Mesenchymal stem cell (in vitro differentiated cells and primary cell): ENCODE results near the gene LILRA1.

Experiments
- DNase-seq: peaks from one replicate; pipeline ENCODE4 v3.0.0-alpha.2; 2013
- H2AFZ ChIP-seq: one replicate; pipeline ENCODE4 v1.6.1; 2013; ENCODE audit warnings: low read depth, mild to moderate bottlenecking, control low read depth, inconsistent platforms, low read length, moderate library complexity
- H2AK5ac ChIP-seq: 2 replicates; pipeline ENCODE4 v1.6.1; 2013; ENCODE audit warnings: low read length, moderate library complexity, mild to moderate bottlenecking, inconsistent platforms; ENCODE audit not compliant: severe bottlenecking
- H2BK120ac ChIP-seq: one replicate; pipeline ENCODE4 v1.6.1; 2013; ENCODE audit warnings: low read depth, mild to moderate bottlenecking, inconsistent platforms, low read length, moderate library complexity
- H2BK12ac ChIP-seq, 2 experiments: one replicate each; pipeline ENCODE4 v1.6.1; 2013; ENCODE audit warnings: inconsistent platforms in 2 of 2, low read length in 2 of 2, mild to moderate bottlenecking in 2 of 2, moderate library complexity in 2 of 2, control low read depth in 1 of 2
- H2BK15ac ChIP-seq: one replicate; pipeline ENCODE4 v1.6.1; 2013; ENCODE audit warnings: mild to moderate bottlenecking, low read depth, inconsistent platforms; ENCODE audit not compliant: poor library complexity, severe bottlenecking
- H2BK5ac ChIP-seq: 2 replicates; pipeline ENCODE4 v1.6.1; 2013; ENCODE audit warnings: low read depth, mild to moderate bottlenecking, low read length, control low read depth, inconsistent platforms; ENCODE audit not compliant: poor library complexity, severe bottlenecking
- H3K14ac ChIP-seq, 2 experiments: one replicate each; pipeline ENCODE4 v1.6.1; 2013; ENCODE audit warnings: inconsistent platforms in 2 of 2, low read length in 2 of 2, control low read depth in 1 of 2, mild to moderate bottlenecking in 1 of 2, moderate library complexity in 1 of 2
- H3K18ac ChIP-seq, 2 experiments: one replicate each; pipeline ENCODE4 v1.6.1; 2013; ENCODE audit warnings: inconsistent platforms in 2 of 2, low read length in 2 of 2, control low read depth in 1 of 2, low read depth in 1 of 2, mild to moderate bottlenecking in 1 of 2
- H3K23ac ChIP-seq, 2 experiments: one replicate each; pipeline ENCODE4 v1.6.1; 2013; ENCODE audit warnings: inconsistent platforms in 2 of 2, low read length in 2 of 2, mild to moderate bottlenecking in 2 of 2, moderate library complexity in 2 of 2, control low read depth in 1 of 2
- H3K27ac ChIP-seq: 2 replicates; pipeline ENCODE4 v1.5.1; 2013; ENCODE audit warnings: mild to moderate bottlenecking, moderate library complexity, low read length, control low read depth, inconsistent platforms; ENCODE audit not compliant: poor library complexity, severe bottlenecking
- H3K27me3 ChIP-seq, 2 experiments: 2 replicates each; pipeline versions ENCODE4 v1.6.1 to v1.7.0; 2013; ENCODE audit warnings: low read length in 2 of 2, mild to moderate bottlenecking in 2 of 2, moderate library complexity in 2 of 2, control low read depth in 1 of 2, inconsistent platforms in 1 of 2; ENCODE audit not compliant: control insufficient read depth in 1 of 2, insufficient read depth in 1 of 2
- H3K36me3 ChIP-seq, 2 experiments: 2 replicates each; pipeline versions ENCODE4 v1.6.1 to v1.7.0; 2013; ENCODE audit warnings: low read length in 2 of 2, control low read depth in 1 of 2, inconsistent platforms in 1 of 2, low read depth in 1 of 2, mild to moderate bottlenecking in 1 of 2; ENCODE audit not compliant: insufficient read depth in 2 of 2, control insufficient read depth in 1 of 2
- H3K4ac ChIP-seq, 2 experiments: one replicate each; pipeline ENCODE4 v1.6.1; 2013; ENCODE audit warnings: inconsistent platforms in 2 of 2, low read length in 2 of 2, mild to moderate bottlenecking in 2 of 2, moderate library complexity in 2 of 2, control low read depth in 1 of 2, low read depth in 1 of 2
- H3K4me1 ChIP-seq: 2 replicates; pipeline ENCODE4 v1.6.1; 2013; ENCODE audit warnings: low read depth, low read length, control low read depth; ENCODE audit not compliant: control insufficient read depth, insufficient read depth
- H3K4me2 ChIP-seq: 2 replicates; pipeline ENCODE4 v1.6.1; 2013; ENCODE audit warnings: low read length, mild to moderate bottlenecking, inconsistent platforms; ENCODE audit not compliant: poor library complexity, severe bottlenecking
- H3K4me3 ChIP-seq, 2 experiments: 2 replicates each; pipeline versions ENCODE4 v1.5.1 to v1.7.0; 2013; ENCODE audit warnings: low read length in 2 of 2, mild to moderate bottlenecking in 2 of 2, control low read depth in 1 of 2, low read depth in 1 of 2; ENCODE audit not compliant: insufficient read depth in 1 of 2
- H3K79me1 ChIP-seq: replicated peaks from 2 replicates; pipeline ENCODE4 v1.6.1; 2013; ENCODE audit warnings: mild to moderate bottlenecking, control low read depth, low read length, inconsistent platforms; ENCODE audit not compliant: poor library complexity, severe bottlenecking
- H3K9ac ChIP-seq: 2 replicates; pipeline ENCODE4 v1.7.0; 2013; ENCODE audit warnings: mild to moderate bottlenecking, low read length, moderate library complexity
- H3K9me3 ChIP-seq: 2 replicates; pipeline ENCODE4 v1.7.0; 2013; ENCODE audit warnings: mild to moderate bottlenecking, low read length; ENCODE audit not compliant: control insufficient read depth
- H4K8ac ChIP-seq: one replicate; pipeline ENCODE4 v1.6.1; 2013; ENCODE audit warnings: inconsistent platforms, mild to moderate bottlenecking, low read length, moderate library complexity
- H4K91ac ChIP-seq: one replicate; pipeline ENCODE4 v1.6.1; 2013; ENCODE audit warnings: mild to moderate bottlenecking, low read length, inconsistent platforms
- WGBS: methylation state at CpG from one replicate; pipeline ENCODE4 v1.1.7; 2013; ENCODE audit warnings: mixed read lengths; 5-methylcytosine and 5-hydroxymethylcytosine counted together

Gene LILRA1

GRCh38 chr19:54614726-54615125, 21.3 kb downstream of the LILRA1 start:
- Histone ChIP-seq H3K79me1 (no peaks in the 10 kb centered on the region), H3K4me1 (no peaks in the 10 kb centered on the region), H2BK120ac (no peak overlapping the region), H3K23ac (no peak overlapping the region), H3K4me3 (no peak overlapping the region), H4K91ac (no peak overlapping the region), H2AK5ac (no peak overlapping the region), H2BK5ac (no peak overlapping the region), H3K14ac (no peak overlapping the region), H2AFZ (no peak overlapping the region), H3K18ac (no peak overlapping the region), H3K36me3 (no peaks in the 10 kb centered on the region), H4K8ac (no peak overlapping the region), H3K27me3 (no peaks in the 10 kb centered on the region), H3K4me2 (no peak overlapping the region), H3K27ac (no peak overlapping the region), H2BK15ac (no peak overlapping the region), H3K9me3 (peaks cover 10% of the 10 kb centered on the region), H3K9ac (no peak overlapping the region), H2BK12ac (no peak overlapping the region), H3K4ac (no peak overlapping the region)
- no peak for DNase-seq
- 100% methylated on average over 1 of the region's 1 CpG for WGBS

- H3K4me2 ChIP-seq, result no peak overlapping the region
- peaks cover 10% of the 10 kb centered on the region for H3K9me3 ChIP-seq
- no peak for DNase-seq
- no peak overlapping the region for H2AFZ ChIP-seq
- H3K4me3 ChIP-seq, result no peak overlapping the region
- no peaks in the 10 kb centered on the region for H3K4me1 ChIP-seq
- H2AK5ac ChIP-seq, result no peak overlapping the region
- H4K91ac ChIP-seq, result no peak overlapping the region
- no peak overlapping the region for H4K8ac ChIP-seq
- H3K27me3 ChIP-seq, result no peaks in the 10 kb centered on the region
- no peak overlapping the region for H3K4ac ChIP-seq
- no peaks in the 10 kb centered on the region for H3K79me1 ChIP-seq
- H3K36me3 ChIP-seq, result no peaks in the 10 kb centered on the region
- no peak overlapping the region for H3K14ac ChIP-seq
- 45% methylated on average over 3 of the region's 3 CpGs for WGBS
- H3K23ac ChIP-seq, result no peak overlapping the region
- H3K27ac ChIP-seq, result no peak overlapping the region
- no peak overlapping the region for H2BK120ac ChIP-seq
- H3K18ac ChIP-seq, result no peak overlapping the region
- H2BK5ac ChIP-seq, result no peak overlapping the region
- no peak overlapping the region for H2BK15ac ChIP-seq
- no peak overlapping the region for H2BK12ac ChIP-seq
- H3K9ac ChIP-seq, result no peak overlapping the region
Observed at GRCh38 chr19:54616057-54616456, 22.6 kb downstream of the LILRA1 start.

GRCh38 chr19:54616821-54617560, 23.6 kb downstream of the LILRA1 start:
- Histone ChIP-seq H2BK12ac (no peak overlapping the region), H3K23ac (no peak overlapping the region), H3K27ac (no peak overlapping the region), H3K27me3 (no peaks in the 10 kb centered on the region), H3K14ac (no peak overlapping the region), H3K4me3 (no peak overlapping the region), H3K4me2 (no peak overlapping the region), H3K4ac (no peak overlapping the region), H2BK5ac (no peak overlapping the region), H3K4me1 (no peaks in the 10 kb centered on the region), H3K79me1 (no peaks in the 10 kb centered on the region), H4K8ac (no peak overlapping the region), H3K18ac (no peak overlapping the region), H2BK120ac (no peak overlapping the region), H3K9ac (no peak overlapping the region), H3K9me3 (peaks cover 10% of the 10 kb centered on the region), H2BK15ac (no peak overlapping the region), H2AFZ (no peak overlapping the region), H2AK5ac (no peak overlapping the region), H3K36me3 (no peaks in the 10 kb centered on the region), H4K91ac (no peak overlapping the region)
- no peak for DNase-seq
- WGBS, result 8% methylated on average over 3 of the region's 5 CpGs

DNA sequence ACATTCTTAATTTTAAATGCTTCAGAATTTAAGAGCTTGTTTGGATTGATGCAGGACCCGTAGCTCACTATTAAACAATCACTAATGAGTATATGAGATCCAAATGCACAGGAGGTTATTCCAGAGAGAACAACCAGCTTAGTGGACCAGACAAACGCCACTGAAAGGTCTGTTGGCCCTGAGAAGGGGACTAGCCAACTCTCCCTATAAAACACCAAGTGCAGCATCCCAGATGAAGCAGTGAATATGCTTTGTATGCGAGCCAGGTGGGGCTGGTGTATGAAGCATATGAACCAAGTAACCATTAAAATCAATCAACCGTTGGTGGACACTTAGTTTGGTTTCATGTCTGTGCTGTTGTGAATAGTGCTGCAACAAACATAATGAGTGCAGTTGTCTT, 27.0 kb downstream of the LILRA1 start:
- Histone ChIP-seq H2BK5ac (no peak overlapping the region), H3K9me3 (no peaks in the 10 kb centered on the region), H3K18ac (no peak overlapping the region), H3K14ac (no peak overlapping the region), H2BK120ac (no peak overlapping the region), H3K23ac (no peak overlapping the region), H3K9ac (no peak overlapping the region), H2AFZ (no peak overlapping the region), H3K4me3 (no peak overlapping the region), H2AK5ac (no peak overlapping the region), H3K36me3 (no peaks in the 10 kb centered on the region), H3K4me2 (no peak overlapping the region), H3K4ac (no peak overlapping the region), H3K27me3 (no peaks in the 10 kb centered on the region), H3K4me1 (no peaks in the 10 kb centered on the region), H2BK12ac (no peak overlapping the region), H3K79me1 (no peaks in the 10 kb centered on the region), H4K91ac (no peak overlapping the region), H2BK15ac (no peak overlapping the region), H4K8ac (no peak overlapping the region), H3K27ac (no peak overlapping the region)
- 27% methylated on average over 2 of the region's 4 CpGs for WGBS
- DNase-seq, result no peak
